NCI-H82 treated with DMSO at 0.1 percent for 48 hours (cell line): Measurements from ENCODE around the gene DST.
A peak's percentile ranks its signal among the peaks of the same experiment; 100 is the strongest.

ENCODE experiments used
- DNase-seq: peaks from one replicate; lab custom pipeline; 2025; ENCODE audit not compliant: unreplicated experiment; lab: John Stamatoyannopoulos, UW

DST gene

DNA sequence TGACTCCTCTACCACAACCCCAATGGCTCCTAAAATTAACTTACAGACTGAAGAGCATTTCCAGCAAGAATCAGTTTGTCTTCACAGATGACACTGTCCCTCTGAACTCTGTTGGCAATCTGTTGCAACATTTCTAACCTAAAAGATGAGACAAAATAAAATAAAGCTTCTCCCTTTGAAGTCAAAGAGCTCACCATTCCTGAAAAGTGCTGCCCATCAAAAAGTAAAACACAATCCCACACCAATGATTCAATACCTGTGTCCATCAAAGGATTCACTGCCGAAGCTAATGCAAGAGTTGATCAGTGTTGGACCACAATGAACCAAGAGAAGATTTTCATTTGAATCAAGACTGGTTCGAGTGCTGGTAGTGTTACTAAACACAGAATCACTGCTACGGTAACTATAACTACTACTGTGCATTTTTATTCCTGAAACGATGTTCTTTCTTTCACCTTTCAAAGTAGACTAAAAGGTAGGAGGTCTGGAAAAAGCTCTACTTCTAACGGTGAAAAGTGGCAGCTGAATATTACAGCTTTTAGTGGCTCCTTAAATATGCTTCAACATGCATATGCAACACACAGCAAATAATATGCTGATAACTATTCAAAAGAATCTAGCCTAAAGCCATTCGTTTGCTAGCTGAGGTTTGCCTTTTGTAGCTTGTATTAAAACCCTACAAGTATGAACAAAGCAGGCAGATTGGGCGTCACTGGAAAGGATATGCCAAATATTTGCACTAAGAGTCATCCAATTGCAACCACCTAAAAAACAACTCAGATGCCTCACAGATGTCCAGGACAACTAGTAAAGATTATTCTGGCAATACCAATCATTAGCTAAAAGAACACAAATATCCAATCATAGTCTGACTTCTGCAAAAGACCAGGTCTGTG is at the start of gene DST:
DST (minus strand) TSS at position 524 of the 896 bp plus-strand sequence.
- no peak for DNase-seq

DNA sequence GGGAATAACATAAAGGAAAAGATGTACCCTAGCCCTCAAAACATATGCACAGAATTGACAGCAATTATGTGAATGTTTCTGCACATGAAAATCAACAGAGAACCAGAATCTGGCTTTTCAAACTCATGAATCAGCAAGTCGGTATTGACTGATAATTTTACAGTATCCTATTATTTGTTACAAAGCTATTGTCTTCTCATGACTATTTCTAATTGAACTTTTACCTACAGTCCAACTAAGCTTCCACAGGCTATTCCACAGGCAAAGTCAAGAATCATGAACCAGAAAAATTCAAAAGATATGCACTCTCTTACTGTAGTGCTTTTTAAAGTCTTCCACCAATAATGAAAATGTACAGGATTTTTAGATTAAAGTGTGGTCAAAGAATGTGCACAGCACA is 49.1 kb upstream of the DST start:
- DNase-seq = no peak

DNA sequence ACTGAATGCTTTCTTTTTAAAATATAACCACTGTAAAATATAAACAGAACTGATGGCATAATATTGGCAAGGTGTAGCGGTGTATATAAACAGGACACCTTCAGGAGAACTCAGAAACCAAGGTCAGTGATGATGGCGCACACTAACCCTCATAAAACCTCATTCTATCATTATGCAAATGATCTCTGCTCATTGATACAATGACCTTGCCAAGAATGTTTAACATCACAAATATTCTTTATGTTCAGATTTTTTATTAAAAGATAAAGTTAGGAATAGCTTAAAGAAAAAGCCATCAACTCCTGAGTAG is 48.6 kb upstream of the DST start:
- no peak for DNase-seq

DNA sequence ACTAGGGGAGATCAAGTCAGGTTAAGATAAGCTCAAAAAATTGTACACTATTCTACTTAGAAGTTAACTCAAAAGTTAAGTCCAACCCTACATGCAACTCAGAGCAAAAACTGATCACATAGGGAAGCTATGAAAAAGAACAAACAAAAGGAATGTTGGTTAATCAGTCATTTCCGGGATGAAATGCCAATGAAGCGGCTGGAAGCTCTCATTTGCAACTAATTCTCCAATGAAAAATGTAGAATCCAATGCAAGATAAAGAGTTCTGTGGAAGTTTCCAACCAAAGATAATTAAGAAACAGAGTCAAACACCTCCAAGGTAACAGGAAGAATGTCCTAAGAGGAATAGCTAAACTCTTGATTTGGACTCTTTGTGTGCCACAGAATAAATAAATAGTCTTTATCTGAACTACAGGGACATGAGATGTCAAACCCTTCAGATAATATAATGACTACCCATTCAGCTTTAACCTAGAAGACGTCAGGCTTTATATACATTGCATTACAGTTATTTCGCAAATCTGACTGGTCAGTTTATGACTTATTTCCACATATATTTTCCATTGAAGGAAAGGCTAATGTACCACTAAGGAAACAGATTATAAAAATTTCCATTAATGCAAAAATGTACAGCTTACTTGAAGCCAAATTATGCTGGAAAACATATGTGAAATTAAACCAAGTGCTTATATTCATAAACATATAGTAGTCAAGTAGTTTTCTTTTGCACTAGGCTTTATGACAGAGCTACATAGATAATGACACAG is 48.0 kb upstream of the DST start:
- DNase-seq = no peak

DNA sequence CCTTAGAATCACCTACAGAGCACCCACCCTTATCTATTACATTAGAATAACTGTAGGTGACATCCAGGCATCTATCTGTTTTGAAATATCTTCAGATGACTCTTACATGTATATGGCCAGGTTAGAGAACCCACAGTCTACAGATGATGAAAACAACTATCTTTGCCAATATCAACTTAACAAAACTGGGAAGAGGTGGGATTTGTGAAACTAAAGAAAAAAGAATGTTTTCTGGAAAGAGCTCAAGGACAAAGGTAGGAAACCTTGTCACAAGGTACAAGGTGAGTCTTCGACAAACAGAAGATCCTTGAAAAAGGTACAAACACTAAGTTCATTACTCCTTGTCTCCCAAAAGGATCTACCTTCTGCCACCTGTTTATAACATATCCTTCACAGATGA is 47.0 kb upstream of the DST start:
- no peak for DNase-seq

DNA sequence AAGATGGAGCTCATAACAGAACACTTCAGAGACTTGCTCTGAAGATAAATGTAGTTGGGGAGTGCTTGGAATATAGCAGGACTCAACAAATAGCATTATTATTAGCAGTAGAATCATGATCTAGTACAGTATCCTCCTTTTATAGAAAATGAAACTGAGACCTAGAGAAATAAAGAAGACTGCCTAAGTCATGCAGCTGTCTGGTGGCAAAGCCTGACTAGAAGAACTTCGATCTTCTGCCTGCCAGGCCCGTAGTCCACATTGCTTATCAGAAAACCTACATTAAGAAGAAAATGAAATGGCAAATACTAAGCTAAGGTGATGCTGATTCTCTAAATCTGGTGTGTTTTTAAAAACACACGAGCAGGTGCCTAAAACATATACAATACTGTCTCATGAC is 46.4 kb upstream of the DST start:
- no peak for DNase-seq

DNA sequence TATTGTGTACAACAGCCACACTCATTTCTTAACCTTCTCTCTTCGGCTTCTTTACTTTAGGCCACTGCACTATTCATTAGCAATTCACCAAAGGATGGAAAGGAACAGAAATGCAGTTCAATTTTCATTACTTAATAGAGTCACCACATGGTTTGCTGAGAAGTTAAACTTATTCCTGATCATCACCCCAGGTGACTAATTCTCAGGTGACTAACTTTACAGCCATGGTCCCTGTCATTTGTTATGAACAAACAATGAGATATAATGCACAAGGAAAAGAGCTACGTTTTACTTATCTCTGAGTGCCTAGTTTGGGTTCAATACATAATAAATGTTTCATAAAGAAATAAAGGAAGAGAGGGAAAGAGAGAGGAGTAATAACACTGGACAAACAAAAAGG is 45.8 kb upstream of the DST start:
- no peak for DNase-seq

DNA sequence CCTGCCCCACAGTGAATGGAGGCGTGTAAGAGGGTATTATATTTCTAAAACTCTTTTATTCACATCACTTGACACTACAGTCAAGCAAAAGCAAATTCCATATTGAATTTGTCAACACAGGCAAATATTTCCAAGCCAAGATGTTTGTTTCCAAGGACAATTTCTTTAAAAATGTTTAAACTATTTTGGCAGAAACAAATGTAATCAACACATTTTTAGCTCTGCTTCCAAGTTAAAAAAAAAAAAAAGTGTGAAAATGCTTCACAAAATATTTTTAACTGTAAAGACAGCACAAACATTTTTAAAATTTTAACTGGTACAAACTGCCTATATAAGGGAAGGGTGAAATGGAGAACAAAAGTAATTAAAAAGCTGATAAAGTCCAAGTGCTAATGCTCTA is 44.9 kb upstream of the DST start:
- DNase-seq = no peak

DNA sequence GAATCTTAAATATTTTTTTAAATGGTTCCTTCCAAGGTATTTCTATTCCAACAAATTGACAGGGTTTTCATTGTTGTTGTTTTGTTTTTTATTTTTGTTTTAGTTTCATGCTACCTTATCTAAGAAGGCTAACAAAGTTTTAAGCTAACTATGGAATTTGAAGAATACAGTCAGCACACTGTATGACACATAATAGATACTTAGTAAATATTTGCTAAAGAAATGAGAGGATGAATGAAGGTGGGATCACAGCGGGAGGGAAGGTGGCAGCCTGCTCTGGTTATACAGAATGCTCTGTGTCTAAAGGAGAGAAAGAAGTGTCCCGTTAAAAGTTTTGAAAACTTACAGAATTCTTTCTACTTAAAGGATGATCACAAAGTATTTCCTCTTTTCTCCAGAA is 43.7 kb upstream of the DST start:
- DNase-seq = no peak

DNA sequence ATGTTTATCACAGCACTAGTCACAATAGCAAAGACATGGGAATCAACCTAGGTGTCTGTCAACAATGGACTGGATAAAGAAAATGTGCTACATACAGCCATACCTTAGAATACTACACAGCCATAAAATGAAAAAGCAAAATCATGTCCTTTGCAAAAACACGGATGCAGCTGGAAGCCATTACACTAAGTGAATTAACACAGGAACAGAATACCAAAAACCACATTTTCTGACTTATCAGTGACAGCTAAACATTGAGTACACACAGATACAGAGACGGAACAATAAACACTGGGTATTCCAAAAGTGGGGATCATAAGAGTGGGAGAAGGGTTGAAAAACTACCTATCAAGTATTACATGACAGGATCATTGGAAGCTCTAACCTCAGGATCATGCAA is 43.3 kb upstream of the DST start:
- no peak for DNase-seq

DNA sequence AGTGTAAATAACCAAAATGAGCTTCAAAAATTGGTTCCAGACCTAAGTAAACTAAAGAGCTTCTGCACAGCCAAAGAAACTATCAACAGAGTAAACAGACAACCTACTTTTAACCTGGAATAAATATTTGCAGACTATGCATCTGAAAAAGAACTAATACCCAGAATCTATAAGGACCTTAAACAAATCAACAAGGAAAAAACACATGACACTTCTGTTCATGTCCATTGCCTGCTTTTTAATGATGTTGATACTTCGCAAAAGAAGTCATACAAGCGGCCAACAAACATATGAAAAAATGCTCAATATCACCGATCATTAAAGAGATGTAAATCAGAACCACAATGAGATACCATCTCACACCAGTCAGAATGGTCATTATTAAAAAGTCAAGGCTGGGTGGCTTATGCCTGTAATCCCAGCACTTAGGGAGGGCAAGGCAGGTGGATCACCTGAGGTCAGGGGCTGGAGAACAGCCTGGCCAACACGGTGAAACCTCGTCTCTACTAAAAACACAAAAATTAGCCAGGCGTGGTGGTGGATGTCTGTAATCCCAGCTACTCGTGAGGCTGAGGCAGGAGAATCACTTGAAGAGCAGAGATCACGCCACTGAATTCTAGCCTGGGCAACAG is 42.5 kb upstream of the DST start:
- DNase-seq = no peak

DNA sequence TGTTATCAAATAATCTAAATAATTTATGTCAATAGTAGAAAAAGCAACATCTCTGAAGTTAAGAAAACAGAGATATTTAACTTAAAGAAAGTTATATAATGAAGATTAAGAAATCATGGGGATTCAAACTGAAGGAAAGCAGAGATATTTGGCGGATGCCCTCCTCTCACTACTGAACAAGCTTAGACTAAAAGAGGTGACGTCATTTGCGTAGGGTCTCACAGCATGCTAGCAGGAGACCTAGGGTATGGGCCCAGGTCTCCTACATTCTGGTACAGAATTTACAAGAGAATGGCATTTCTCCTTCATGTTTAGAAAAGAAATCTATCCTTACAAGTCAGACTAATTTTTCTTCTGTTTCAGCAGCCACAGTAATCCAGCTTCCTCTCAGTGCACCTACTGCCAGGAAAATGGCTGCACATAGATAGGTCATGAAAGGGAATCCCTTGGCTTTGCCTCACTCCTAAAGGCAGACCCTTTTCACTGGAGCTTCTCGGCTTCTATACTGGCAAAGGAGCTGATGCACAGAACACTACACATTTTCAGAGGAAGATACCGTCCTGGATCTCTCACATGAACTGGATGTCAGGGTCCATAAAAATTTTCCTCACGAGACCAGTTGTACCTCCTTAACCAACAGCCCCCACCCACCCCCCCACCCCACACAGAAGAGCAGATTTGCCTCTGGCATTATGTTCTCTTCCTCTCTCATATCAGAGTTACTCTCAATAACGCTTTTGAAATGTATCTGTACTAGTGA is 41.8 kb upstream of the DST start:
- no peak for DNase-seq

DNA sequence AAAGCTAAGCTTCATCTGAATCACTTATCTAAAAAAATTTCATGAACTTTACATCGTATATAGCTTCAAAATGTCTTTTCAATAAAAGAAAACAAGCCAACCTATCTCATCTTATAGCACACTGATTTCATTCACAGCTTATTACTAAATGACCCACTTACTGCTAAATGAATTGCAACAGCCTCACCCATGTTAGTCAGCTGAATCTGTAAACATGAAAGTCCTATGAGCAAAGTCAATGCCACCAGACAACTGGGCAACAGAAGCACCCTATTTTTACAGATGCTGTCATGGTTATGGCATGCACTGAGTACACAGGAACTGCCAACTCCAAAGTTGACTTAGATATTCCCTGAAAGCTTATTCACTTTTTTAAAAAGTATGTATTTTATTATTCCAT is 41.2 kb upstream of the DST start:
- DNase-seq = no peak

DNA sequence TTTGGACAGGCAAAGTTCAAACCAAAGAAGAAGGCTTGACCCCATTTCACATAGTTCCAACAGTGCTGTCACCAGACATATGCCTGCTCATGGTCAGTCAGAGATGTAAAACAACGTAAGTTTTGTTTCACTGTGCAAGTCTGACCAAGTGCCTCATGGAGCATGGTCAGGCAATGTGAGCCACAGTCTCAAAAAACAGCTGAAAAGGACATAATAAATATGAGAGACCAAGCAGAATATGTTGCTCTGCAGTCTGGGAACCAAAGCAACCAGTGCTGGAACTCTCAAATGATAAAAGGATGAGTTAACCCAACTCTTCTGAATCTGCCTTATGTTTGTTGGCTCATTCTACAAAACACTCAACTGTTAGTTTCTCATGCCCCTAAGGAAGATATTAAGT is 39.9 kb upstream of the DST start:
- no peak for DNase-seq

DNA sequence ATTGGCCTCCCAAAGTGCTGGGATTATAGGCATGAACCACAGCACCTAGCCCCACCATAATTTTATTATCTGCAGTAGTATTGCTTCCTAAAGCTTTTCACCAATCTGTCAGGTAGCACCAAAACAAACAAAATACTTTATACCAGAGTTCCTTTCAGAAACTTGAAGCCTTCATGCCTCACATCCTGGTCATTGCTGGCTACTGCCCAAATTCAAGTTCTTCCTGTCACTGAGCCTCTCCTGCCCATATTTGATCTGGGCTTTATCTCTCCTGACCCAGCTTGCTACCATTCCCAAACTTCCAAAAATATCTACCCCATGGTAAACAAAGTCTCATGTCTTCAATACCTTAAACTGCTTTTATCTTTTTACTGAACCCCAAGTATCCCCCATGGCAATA is 34.9 kb upstream of the DST start:
- no peak for DNase-seq

DNA sequence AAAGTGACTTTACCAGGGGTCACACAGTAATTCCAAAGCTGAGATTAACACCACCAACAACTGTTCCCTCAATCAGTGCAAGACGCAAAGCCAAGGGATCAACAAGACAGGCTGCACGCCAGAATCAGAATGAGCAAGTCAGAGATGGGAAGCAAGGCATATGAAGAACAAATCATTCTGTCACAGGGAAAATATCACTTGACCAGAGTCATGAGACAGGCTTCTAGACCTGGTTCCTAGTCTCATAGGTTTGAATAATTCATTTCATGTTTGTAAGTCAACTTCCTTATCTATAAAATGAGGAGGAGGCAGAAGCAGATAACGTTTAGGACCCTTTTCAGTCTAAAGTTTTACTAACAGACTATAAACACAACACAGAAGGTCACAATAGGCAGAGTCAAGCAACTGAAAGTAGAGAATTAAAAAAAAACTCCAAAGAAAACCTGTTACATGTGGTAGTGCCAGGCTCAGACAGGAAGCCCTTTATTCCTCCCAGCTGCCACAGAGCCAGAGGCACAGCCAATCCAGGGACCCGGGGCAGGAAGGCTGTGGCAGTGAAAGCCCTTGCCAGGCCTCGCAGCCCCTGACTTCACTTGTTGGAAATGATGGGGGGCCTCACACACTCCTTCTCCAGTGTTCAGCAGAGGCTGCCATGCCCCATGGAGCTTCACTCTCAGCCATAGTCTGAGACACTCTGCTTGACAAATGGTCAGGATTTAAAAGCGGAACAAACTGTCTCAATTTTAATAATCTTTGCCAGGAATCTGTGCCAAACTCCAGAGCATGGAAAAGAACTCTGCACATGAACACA is 29.2 kb upstream of the DST start:
- peak; percentile 96 for DNase-seq

DNA sequence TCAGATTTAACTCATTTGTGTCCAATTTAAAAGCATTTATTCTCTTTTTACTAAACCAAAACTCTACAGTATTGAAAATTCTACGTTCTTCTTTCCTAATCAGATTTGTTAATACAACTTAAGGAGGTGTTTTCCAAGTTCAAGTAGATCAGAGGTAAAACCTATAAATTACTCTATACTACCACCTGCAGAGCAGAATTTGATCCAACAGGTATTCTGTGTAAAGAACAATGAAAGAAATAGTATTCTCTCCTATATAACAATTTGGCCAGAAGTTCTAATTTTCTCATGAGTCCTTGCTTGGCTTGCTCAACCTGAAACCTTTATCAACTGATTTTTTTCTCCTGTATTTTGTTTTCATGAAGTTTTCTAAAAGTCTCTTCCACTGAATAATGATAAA is 28.5 kb upstream of the DST start:
- DNase-seq = no peak

DNA sequence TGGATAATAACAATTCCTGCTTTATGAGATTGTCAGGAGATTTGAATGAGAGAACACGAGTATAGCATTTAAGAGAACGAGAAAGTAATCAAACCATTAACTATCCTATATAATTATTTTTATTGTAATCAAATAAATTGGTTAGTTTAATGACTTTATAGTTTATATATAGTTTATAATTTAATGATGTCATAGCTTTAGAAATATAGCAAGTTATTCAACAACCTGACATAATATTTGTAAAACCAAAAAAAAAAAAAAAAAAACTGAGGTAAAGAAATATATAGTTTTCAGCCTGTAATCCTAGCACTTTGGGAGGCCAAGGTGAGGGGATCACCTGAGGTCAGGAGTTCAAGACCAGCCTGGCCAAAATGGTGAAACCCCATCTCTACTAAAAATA is 26.4 kb upstream of the DST start:
- no peak for DNase-seq

DNA sequence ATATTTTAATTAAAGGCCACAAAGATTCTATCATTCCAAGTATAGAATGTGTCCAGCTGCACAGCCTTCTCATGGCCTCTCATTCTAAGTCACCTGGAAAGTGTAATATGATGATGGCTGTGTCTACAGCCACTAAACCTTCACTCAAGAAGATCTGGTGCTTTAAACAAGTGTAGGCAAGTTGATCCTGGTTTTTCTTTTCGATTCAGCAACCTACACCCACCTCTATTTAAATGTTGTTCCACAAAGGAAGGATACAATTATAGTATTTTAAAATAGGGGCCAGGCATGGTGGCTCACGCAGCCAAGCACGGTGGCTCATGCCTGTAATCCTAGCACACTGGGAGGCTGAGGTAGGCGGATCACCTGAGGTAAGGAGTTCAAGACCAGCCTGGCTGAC is 25.5 kb upstream of the DST start:
- no peak for DNase-seq

DNA sequence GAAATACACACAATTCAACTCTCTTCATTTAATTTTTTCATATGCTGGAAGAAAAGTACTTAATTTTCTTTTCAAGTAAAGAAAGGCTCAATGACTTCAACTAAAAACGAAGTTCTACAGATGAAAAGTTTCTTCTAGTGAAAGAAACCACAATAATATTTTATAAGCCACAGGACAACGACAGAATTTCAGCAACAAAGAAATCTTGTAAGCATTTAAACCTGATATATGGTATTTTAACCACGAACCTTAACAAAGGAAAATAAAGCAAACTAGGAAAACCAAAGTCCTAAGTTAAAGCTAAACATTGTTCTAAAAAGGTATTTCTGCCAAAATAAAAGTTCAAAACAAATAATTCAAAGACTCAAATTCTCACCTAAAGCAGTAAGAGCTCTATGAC is 24.6 kb upstream of the DST start:
- no peak for DNase-seq

DNA sequence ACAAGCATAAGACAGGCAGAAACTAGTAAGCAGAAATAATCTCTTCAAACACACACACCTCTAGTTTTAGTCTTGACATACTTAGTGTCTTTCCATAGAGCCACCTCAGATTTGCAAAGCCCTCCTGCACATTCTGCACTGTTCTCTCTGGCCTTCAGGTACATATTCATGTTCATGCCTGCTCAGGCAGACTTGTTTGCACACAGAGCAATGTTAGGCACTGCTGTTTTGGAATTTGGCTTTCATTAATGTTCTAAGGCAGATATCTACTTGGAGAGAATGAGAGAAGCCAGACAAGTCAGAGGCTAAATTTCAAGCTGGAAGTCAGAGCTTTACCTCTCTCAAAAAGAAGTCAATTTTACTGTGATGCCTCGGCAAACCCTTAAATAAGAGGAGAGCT is 21.3 kb upstream of the DST start:
- DNase-seq = no peak
